Peyer's patch (tissue), 4 donors: Measurements from ENCODE around the gene CST6.

ENCODE experiments used
- POLR2A ChIP-seq, 2 donors: fragments of 450-650 bp; IDR thresholded peaks; one replicate each; pipeline ENCODE4 v1.5.1; 2017; ENCODE audit warnings: antibody characterized with exemption in 2 of 2, mild to moderate bottlenecking in 2 of 2, moderate library complexity in 2 of 2
- TF ChIP-seq, protein P1 (sequence below), 6 experiments: fragments of 450-650 bp in 4 of 6; fragments of 200-600 bp in 2 of 6; sonication (generic) in 1 of 6; IDR thresholded peaks; one replicate each; pipeline ENCODE4 v1.5.1; 2017 to 2019; ENCODE audit warnings: antibody characterized with exemption in 6 of 6, mild to moderate bottlenecking in 3 of 6, moderate library complexity in 1 of 6

GRCh38 chr11:66020212-66020611 is 8.4 kb downstream of the CST6 start:
- TF ChIP-seq, protein P1, sequence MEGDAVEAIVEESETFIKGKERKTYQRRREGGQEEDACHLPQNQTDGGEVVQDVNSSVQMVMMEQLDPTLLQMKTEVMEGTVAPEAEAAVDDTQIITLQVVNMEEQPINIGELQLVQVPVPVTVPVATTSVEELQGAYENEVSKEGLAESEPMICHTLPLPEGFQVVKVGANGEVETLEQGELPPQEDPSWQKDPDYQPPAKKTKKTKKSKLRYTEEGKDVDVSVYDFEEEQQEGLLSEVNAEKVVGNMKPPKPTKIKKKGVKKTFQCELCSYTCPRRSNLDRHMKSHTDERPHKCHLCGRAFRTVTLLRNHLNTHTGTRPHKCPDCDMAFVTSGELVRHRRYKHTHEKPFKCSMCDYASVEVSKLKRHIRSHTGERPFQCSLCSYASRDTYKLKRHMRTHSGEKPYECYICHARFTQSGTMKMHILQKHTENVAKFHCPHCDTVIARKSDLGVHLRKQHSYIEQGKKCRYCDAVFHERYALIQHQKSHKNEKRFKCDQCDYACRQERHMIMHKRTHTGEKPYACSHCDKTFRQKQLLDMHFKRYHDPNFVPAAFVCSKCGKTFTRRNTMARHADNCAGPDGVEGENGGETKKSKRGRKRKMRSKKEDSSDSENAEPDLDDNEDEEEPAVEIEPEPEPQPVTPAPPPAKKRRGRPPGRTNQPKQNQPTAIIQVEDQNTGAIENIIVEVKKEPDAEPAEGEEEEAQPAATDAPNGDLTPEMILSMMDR (IDR thresholded peaks at IDR 0.05): no peak
- TF ChIP-seq POLR2A (IDR thresholded peaks at IDR 0.05): no peak
